Gastrocnemius medialis (tissue), 4 donors: ENCODE measurements around the gene CDC42BPA. TPM values are rescaled to one million over a fixed set of nuclear protein-coding genes. Genes with fewer than 3 reads are reported as not detected.

Source experiments
- ATAC-seq, 2 donors: fragments of 150-250 bp; one replicate each; pipeline ENCODE4 v1.9.1; 2016
- DNase-seq, 2 donors: peaks; one replicate each; pipeline ENCODE4 v3.0.0-alpha.2; 2019
- H3K27ac ChIP-seq, 4 donors: fragments of 200-600 bp; sonication (generic); 1 replicate in 1 of 4; 2 replicates in 3 of 4; pipeline ENCODE4 v1.5.1; 2016 to 2018; ENCODE audit warnings: mild to moderate bottlenecking in 2 of 4, moderate library complexity in 1 of 4
- H3K27me3 ChIP-seq, 3 donors: fragments of 200-600 bp; sonication (generic) in 2 of 3; 1 replicate in 1 of 3; 2 replicates in 2 of 3; pipeline versions ENCODE4 v1.5.1 to v1.6.0; 2016 to 2019; ENCODE audit warnings: mild to moderate bottlenecking in 1 of 3, moderate library complexity in 1 of 3
- H3K36me3 ChIP-seq, 2 donors: fragments of 200-600 bp; sonication (generic) in 1 of 2; one replicate each; pipeline ENCODE4 v1.5.1; 2017 to 2018
- H3K4me1 ChIP-seq, 2 donors: fragments of 200-600 bp; sonication (generic) in 1 of 2; one replicate each; pipeline ENCODE4 v1.5.1; 2016 to 2017; ENCODE audit warnings: mild to moderate bottlenecking in 2 of 2
- H3K4me3 ChIP-seq, 4 donors: fragments of 200-600 bp; sonication (generic) in 3 of 4; 1 replicate in 1 of 4; 2 replicates in 3 of 4; pipeline ENCODE4 v1.5.1; 2016 to 2019; ENCODE audit warnings: mild to moderate bottlenecking in 2 of 4
- H3K9me3 ChIP-seq, 3 donors: fragments of 200-600 bp; sonication (generic) in 2 of 3; 1 replicate in 1 of 3; 2 replicates in 2 of 3; pipeline ENCODE4 v1.5.1; 2016 to 2019
- CTCF ChIP-seq, 5 experiments: fragments of 450-650 bp in 3 of 5; fragments of 200-600 bp in 2 of 5; sonication (generic) in 2 of 5; IDR thresholded peaks in 4 of 5; conservative IDR thresholded peaks in 1 of 5; 1 replicate in 4 of 5; 2 replicates in 1 of 5; pipeline ENCODE4 v1.5.1; 2016 to 2019; ENCODE audit warnings: antibody characterized with exemption in 5 of 5, mild to moderate bottlenecking in 3 of 5, moderate library complexity in 3 of 5
- POLR2A ChIP-seq, 2 donors: fragments of 450-650 bp; IDR thresholded peaks; one replicate each; pipeline ENCODE4 v1.6.1; 2017; ENCODE audit warnings: antibody characterized with exemption in 2 of 2, mild to moderate bottlenecking in 2 of 2, moderate library complexity in 2 of 2
- in situ Hi-C, 4 donors: fragments of 200-750 bp; cut with MboI; loops; one replicate each; pipeline versions ENCODE4 v1.15.0 to v1.8.0; 2017; ENCODE audit warnings: low sequenced_read_pairs in 4 of 4
- intact Hi-C: fragments of 100-400 bp; cut with DNase I; formaldehyde crosslinking; loops from one replicate; pipeline ENCODE4 v1.15.1; 2023; ENCODE audit warnings: low total_unique reads
- total RNA-seq, 4 donors: library from RNA; depleted of rRNA; stranded (reverse); fragments of >200 nt; gene quantifications; one replicate each; pipeline versions ENCODE4 v1.1.0 to v1.2.3, GENCODE V29; 2016

CDC42BPA gene
- total RNA-seq, 4 donors from 2014 or later = 13.9 to 30.6 (median 16.6) TPM

DNA sequence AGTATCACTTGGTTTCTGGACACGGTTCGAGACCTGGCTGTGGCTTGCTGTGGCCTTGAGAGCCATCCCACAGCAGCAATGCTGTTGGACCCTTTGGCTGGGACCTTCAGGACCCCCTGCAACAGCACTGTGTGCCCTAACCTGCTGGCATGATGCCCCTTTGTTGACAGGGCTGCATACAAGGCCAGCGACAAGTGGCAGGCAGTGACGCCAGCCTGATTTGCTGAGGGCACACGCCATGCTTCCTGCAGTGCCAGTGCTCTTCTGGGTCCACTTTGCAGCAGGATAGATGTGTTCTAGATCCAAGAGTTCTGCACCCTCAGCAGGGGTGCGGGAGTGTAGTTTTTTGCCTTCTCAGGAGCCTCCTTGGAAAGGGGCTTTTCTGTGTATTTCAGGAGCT lies 345.4 kb downstream of the CDC42BPA start:
- H3K27me3 ChIP-seq = no peaks in the 10 kb centered on the region
- in situ Hi-C loops = no loop called here
- intact Hi-C loops = loop anchor here (2.0 kb wide), 1 partner anchor 32 kb away; the partner anchor contains the start of gene COQ8A
- peaks cover 86% of the 10 kb centered on the region in 2 donors for H3K4me1 ChIP-seq
- peaks cover 0 to 35% of the 10 kb centered on the region in 2 donors for H3K36me3 ChIP-seq
- peak; percentile 16 for ATAC-seq
- no peaks in the 10 kb centered on the region for H3K9me3 ChIP-seq
- TF ChIP-seq POLR2A (IDR thresholded peaks at IDR 0.05) (no peak), CTCF (IDR thresholded peaks at IDR 0.05 in 4 of 5, conservative IDR thresholded peaks at IDR 0.05 in 1 of 5) (no peak)
- H3K27ac ChIP-seq = peak overlapping the region; percentile 99
- H3K4me3 ChIP-seq = peak overlapping the region in 1 of 4 donors; percentile 13
- DNase-seq = peak in 1 of 2 donors; percentile 69

- Histone ChIP-seq H3K4me1 (peaks cover 83 to 91% of the 10 kb centered on the region in 2 donors), H3K9me3 (no peaks in the 10 kb centered on the region), H3K36me3 (peaks cover 0 to 29% of the 10 kb centered on the region in 2 donors), H3K4me3 (no peak overlapping the region), H3K27me3 (no peaks in the 10 kb centered on the region), H3K27ac (peak overlapping the region; percentile 99)
- no peak for TF ChIP-seq CTCF (IDR thresholded peaks at IDR 0.05 in 4 of 5, conservative IDR thresholded peaks at IDR 0.05 in 1 of 5)
- TF ChIP-seq POLR2A (IDR thresholded peaks at IDR 0.05) = no peak
- in situ Hi-C loops = no loop called here
- intact Hi-C loops = loop anchor here (2.0 kb wide), 1 partner anchor 31 kb away; the partner anchor contains the start of gene COQ8A
- no peak for DNase-seq
- ATAC-seq = no peak
These were observed 346.5 kb downstream of the CDC42BPA start for GRCh38 chr1:226971765-226972164.

DNA sequence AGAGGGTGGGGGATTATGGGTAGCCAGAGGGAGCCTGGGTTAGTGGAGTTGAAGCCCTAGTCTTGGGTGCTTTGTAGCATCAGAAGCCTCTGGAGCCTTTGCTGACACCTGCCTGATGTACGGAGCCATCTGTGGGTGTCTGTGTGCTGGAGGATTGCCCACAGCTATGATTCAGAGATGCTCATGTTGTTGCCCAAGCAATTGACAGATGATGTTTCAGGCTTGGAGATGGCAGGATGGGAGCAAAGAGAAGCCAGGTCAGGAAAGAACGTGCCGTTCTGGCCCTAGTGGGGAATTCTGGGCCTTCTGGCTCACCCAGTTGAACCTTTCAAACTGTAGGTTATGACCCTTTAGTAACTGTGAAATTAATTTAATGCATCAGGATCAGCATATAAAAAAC lies 350.6 kb downstream of the CDC42BPA start:
- in situ Hi-C loops = no loop called here
- Histone ChIP-seq H3K27ac (peak overlapping the region; percentile 99), H3K4me1 (peaks cover 82 to 92% of the 10 kb centered on the region in 2 donors), H3K36me3 (peaks cover 0 to 40% of the 10 kb centered on the region in 2 donors), H3K9me3 (no peaks in the 10 kb centered on the region), H3K4me3 (peak overlapping the region in 1 of 4 donors; percentile 31), H3K27me3 (no peaks in the 10 kb centered on the region)
- intact Hi-C loops = loop anchor here (1.0 kb wide), 1 partner anchor 24 kb away; no protein-coding TSS in a partner anchor
- TF ChIP-seq POLR2A (IDR thresholded peaks at IDR 0.05) = peak in 1 of 2 donors; percentile 48
- no peak for TF ChIP-seq CTCF (IDR thresholded peaks at IDR 0.05 in 4 of 5, conservative IDR thresholded peaks at IDR 0.05 in 1 of 5)
- DNase-seq (peak; percentile 94 to 98), ATAC-seq (peak; percentile 88 to 89)

DNA sequence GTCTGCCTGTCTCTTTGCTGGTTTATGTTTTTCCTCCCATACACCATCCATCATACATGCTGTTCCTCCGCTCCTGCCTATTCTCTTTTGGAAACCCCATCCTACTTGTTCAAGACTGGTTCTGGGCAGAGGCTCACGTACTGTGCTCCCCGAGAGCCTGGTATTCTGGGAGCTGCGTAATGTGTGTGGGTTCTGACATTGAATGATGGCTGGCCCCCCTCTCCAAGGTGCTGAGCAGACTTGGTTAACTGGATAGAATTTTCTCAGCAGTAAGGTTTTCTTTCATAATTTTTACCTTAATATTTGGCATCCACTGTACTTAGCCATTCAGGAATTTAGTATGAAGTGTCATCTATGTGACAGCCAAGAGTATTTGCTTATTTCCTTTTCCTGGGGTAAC lies 351.6 kb downstream of the CDC42BPA start:
- ATAC-seq (no peak), DNase-seq (peak in 1 of 2 donors; percentile 29)
- no peak overlapping the region for H3K4me3 ChIP-seq
- in situ Hi-C loops = no loop called here
- no peak for TF ChIP-seq CTCF (IDR thresholded peaks at IDR 0.05 in 4 of 5, conservative IDR thresholded peaks at IDR 0.05 in 1 of 5)
- no peak for TF ChIP-seq POLR2A (IDR thresholded peaks at IDR 0.05)
- peaks cover 0 to 35% of the 10 kb centered on the region in 2 donors for H3K36me3 ChIP-seq
- peaks cover 77 to 92% of the 10 kb centered on the region in 2 donors for H3K4me1 ChIP-seq
- peak overlapping the region; percentile 99 for H3K27ac ChIP-seq
- H3K27me3 ChIP-seq = no peaks in the 10 kb centered on the region
- intact Hi-C loops = loop anchor here (1.0 kb wide), 1 partner anchor 23 kb away; no protein-coding TSS in a partner anchor
- H3K9me3 ChIP-seq = no peaks in the 10 kb centered on the region
